IMR-90 (cell line): ENCODE measurements around the gene IFT43. TPM values are rescaled to one million over a fixed set of nuclear protein-coding genes. Genes with fewer than 3 reads are reported as not detected.

ENCODE experiments used
- ATAC-seq: fragments of 200-7000 bp; cut with Tn5 transposase; 2 replicates; pipeline ENCODE4 v1.9.1; 2020; ENCODE audit warnings: low read depth, mild to moderate bottlenecking, moderate library complexity
- BruUV-seq: library from RNA; stranded (reverse); fragments of 400-500 nt; replicated peaks from 2 replicates; lab custom pipeline; 2021; lab: Mats Ljungman, UMichigan
- CTCF ChIA-PET: fragments of 300-600 bp; formaldehyde crosslinking; extraction: SDS; loops from one replicate; lab custom pipeline; 2021; ENCODE audit warnings: antibody characterized with exemption; lab: Yijun Ruan, JAX
- POLR2A ChIA-PET: fragments of 300-600 bp; sonication (Branson Sonifier 250); formaldehyde crosslinking; loops from one replicate; lab custom pipeline; 2022; ENCODE audit warnings: antibody characterized with exemption; ENCODE audit not compliant: unreplicated experiment; lab: Charles Lee
- DNase-seq: peaks from one replicate; pipeline ENCODE4 v3.0.0; 2013
- H2AFZ ChIP-seq: replicated peaks from 2 replicates; pipeline ENCODE3; 2013; ENCODE audit warnings: low read length, mild to moderate bottlenecking; ENCODE audit not compliant: poor library complexity
- H2AK5ac ChIP-seq: 2 replicates; pipeline ENCODE4 v1.6.1; 2013; ENCODE audit warnings: low read depth, low read length, inconsistent platforms
- H2AK9ac ChIP-seq: replicated peaks from 2 replicates; pipeline ENCODE3; 2013; ENCODE audit warnings: mild to moderate bottlenecking, low read depth, low read length, moderate library complexity; ENCODE audit not compliant: poor library complexity
- H2BK120ac ChIP-seq: 2 replicates; pipeline ENCODE4 v1.6.1; 2013; ENCODE audit warnings: low read depth, low read length, inconsistent platforms
- H2BK15ac ChIP-seq: 3 replicates; pipeline ENCODE4 v1.6.1; 2013; ENCODE audit warnings: low read depth, low read length, inconsistent platforms
- H2BK20ac ChIP-seq: 2 replicates; pipeline ENCODE4 v1.6.1; 2013; ENCODE audit warnings: low read depth, mild to moderate bottlenecking, inconsistent platforms, low read length, moderate library complexity
- H2BK5ac ChIP-seq: 2 replicates; pipeline ENCODE4 v1.6.1; 2013; ENCODE audit warnings: mild to moderate bottlenecking, low read depth, low read length, inconsistent platforms; ENCODE audit not compliant: poor library complexity, severe bottlenecking
- H3K14ac ChIP-seq: replicated peaks from 2 replicates; pipeline ENCODE4 v1.6.1; 2013; ENCODE audit warnings: low read depth, low read length, inconsistent platforms
- H3K18ac ChIP-seq: 2 replicates; pipeline ENCODE4 v1.6.1; 2013; ENCODE audit warnings: low read depth, low read length, control low read depth
- H3K23ac ChIP-seq: 2 replicates; pipeline ENCODE4 v1.6.1; 2013; ENCODE audit warnings: low read depth, low read length, inconsistent platforms
- H3K27ac ChIP-seq: 2 replicates; pipeline ENCODE4 v1.5.1; 2013; ENCODE audit warnings: mild to moderate bottlenecking, control low read depth, low read length; ENCODE audit not compliant: insufficient read depth
- H3K27me3 ChIP-seq: 2 replicates; pipeline ENCODE4 v1.6.1; 2013; ENCODE audit warnings: low read length; ENCODE audit not compliant: control insufficient read depth, insufficient read depth
- H3K36me3 ChIP-seq: 2 replicates; pipeline ENCODE4 v1.6.1; 2013; ENCODE audit warnings: low read length, mixed read lengths; ENCODE audit not compliant: control insufficient read depth, insufficient read depth
- H3K4ac ChIP-seq: 2 replicates; pipeline ENCODE4 v1.6.1; 2013; ENCODE audit warnings: low read depth, low read length, inconsistent platforms
- H3K4me1 ChIP-seq: 2 replicates; pipeline ENCODE4 v1.6.1; 2013; ENCODE audit warnings: low read length, mixed read lengths; ENCODE audit not compliant: control insufficient read depth, insufficient read depth
- H3K4me2 ChIP-seq: 2 replicates; pipeline ENCODE4 v1.6.1; 2013; ENCODE audit warnings: low read depth, mild to moderate bottlenecking, control low read depth, low read length, moderate library complexity
- H3K4me3 ChIP-seq: 2 replicates; pipeline ENCODE4 v1.5.1; 2013; ENCODE audit warnings: low read depth, mild to moderate bottlenecking, control low read depth, low read length, moderate library complexity; ENCODE audit not compliant: insufficient read depth
- H3K56ac ChIP-seq: 2 replicates; pipeline ENCODE4 v1.6.1; 2013; ENCODE audit warnings: low read length, inconsistent platforms; ENCODE audit not compliant: insufficient read depth; ENCODE audit errors: extremely low read depth
- H3K79me1 ChIP-seq, 2 experiments: 2 replicates each; pipeline ENCODE4 v1.6.1; 2013; ENCODE audit warnings: low read length in 2 of 2, inconsistent platforms in 1 of 2, low read depth in 1 of 2
- H3K9ac ChIP-seq: 2 replicates; pipeline ENCODE4 v1.6.1; 2013; ENCODE audit warnings: low read depth, low read length, control low read depth
- H3K9me1 ChIP-seq: 2 replicates; pipeline ENCODE4 v1.6.1; 2013; ENCODE audit warnings: low read length, inconsistent platforms; ENCODE audit not compliant: insufficient read depth
- H3K9me3 ChIP-seq: 2 replicates; pipeline ENCODE4 v1.6.1; 2013; ENCODE audit warnings: low read length; ENCODE audit not compliant: control insufficient read depth, insufficient read depth
- H4K20me1 ChIP-seq: 2 replicates; pipeline ENCODE4 v1.6.1; 2013; ENCODE audit warnings: low read length, inconsistent platforms; ENCODE audit not compliant: insufficient read depth
- H4K5ac ChIP-seq: 2 replicates; pipeline ENCODE4 v1.6.1; 2013; ENCODE audit warnings: mild to moderate bottlenecking, low read depth, low read length, control low read depth
- H4K8ac ChIP-seq, 2 experiments: 2 replicates each; pipeline ENCODE4 v1.6.1; 2013; ENCODE audit warnings: low read depth in 2 of 2, low read length in 2 of 2, control low read depth in 1 of 2, inconsistent platforms in 1 of 2
- H4K91ac ChIP-seq: 2 replicates; pipeline ENCODE4 v1.6.1; 2013; ENCODE audit warnings: low read depth, low read length, inconsistent platforms; ENCODE audit not compliant: insufficient read depth
- BHLHE40 ChIP-seq: fragments of 150-350 bp; IDR thresholded peaks from 2 replicates; pipeline ENCODE4 v1.6.1; 2016; ENCODE audit warnings: mild to moderate bottlenecking, low read depth, low read length
- CHD1 ChIP-seq: IDR thresholded peaks from 2 replicates; pipeline ENCODE4 v1.6.1; 2012; ENCODE audit warnings: low read depth, low read length, improper control_type of control experiment
- CTCF ChIP-seq: conservative IDR thresholded peaks from 2 replicates; pipeline ENCODE4 v1.5.1; 2012; ENCODE audit warnings: mild to moderate bottlenecking, low read depth, low read length, improper control_type of control experiment
- MAZ ChIP-seq: IDR thresholded peaks from 2 replicates; pipeline ENCODE4 v1.6.1; 2012; ENCODE audit warnings: low read depth, mild to moderate bottlenecking, low read length, improper control_type of control experiment, moderate library complexity, borderline replicate concordance
- RAD21 ChIP-seq: IDR thresholded peaks from 2 replicates; pipeline ENCODE4 v1.6.1; 2012; ENCODE audit warnings: low read length, improper control_type of control experiment
- USF2 ChIP-seq: fragments of 150-350 bp; IDR thresholded peaks from 2 replicates; pipeline ENCODE4 v1.6.1; 2017; ENCODE audit warnings: mild to moderate bottlenecking, antibody characterized with exemption, low read length, low read depth
- WGBS, 2 experiments: methylation state at CpG; one replicate each; pipeline versions ENCODE4 v1.1.5 to v1.1.7; 2013; ENCODE audit warnings: missing lambda C conversion rate in 2 of 2; ENCODE audit not compliant: insufficient read length in 1 of 2; ENCODE audit errors: extremely low coverage in 2 of 2; 5-methylcytosine and 5-hydroxymethylcytosine counted together
- dilution Hi-C: fragments of 300-500 bp; cut with HindIII; formaldehyde crosslinking; loops from one replicate; pipeline ENCODE4 v1.14.3; 2018; ENCODE audit warnings: low sequenced_read_pairs; ENCODE audit not compliant: unreplicated experiment
- in situ Hi-C: fragments of 300-500 bp; cut with MboI; formaldehyde crosslinking; loops from 3 replicates; pipeline ENCODE4 v1.14.3; 2019; ENCODE audit warnings: low sequenced_read_pairs, inconsistent platforms, mixed read lengths
- intact Hi-C: fragments of 100-400 bp; cut with micrococcal nuclease; formaldehyde crosslinking; loops from 2 replicates; pipeline ENCODE4 v1.10.0; 2022
- polyA plus RNA-seq, 3 experiments: library from polyadenylated mRNA; depleted of rRNA; stranded (reverse); fragments of >200 nt; gene quantifications; 2 replicates each; pipeline ENCODE4 v1.2.3, GENCODE V29; 2012; ENCODE audit warnings: low replicate concordance in 1 of 3
- total RNA-seq: library from RNA; depleted of rRNA; stranded (reverse); fragments of >200 nt; gene quantifications from 2 replicates; pipeline ENCODE4 v1.2.3, GENCODE V29; 2012

Gene IFT43
- total and polyA plus RNA-seq, 2 of the 4 experiments (the other 2 are of a cell fraction) = 41.4 to 43.2 TPM

- H3K4me2 ChIP-seq = no peak overlapping the region
- H3K4ac ChIP-seq = no peak overlapping the region
- WGBS, 2 experiments = no CpG with 5 or more reads among the region's 6 CpGs
- H3K9ac ChIP-seq = no peak overlapping the region
- H2AFZ ChIP-seq = no peak overlapping the region
- no peak overlapping the region for H3K18ac ChIP-seq
- no peaks in the 10 kb centered on the region for H3K27me3 ChIP-seq
- H2BK15ac ChIP-seq = no peak overlapping the region
- peaks cover 5% of the 10 kb centered on the region; the same call in 1 of the 2 replicates for H3K36me3 ChIP-seq
- ATAC-seq (no peak), DNase-seq (no peak)
- no peak overlapping the region for H4K5ac ChIP-seq
- no peaks in the 10 kb centered on the region for H4K20me1 ChIP-seq
- H3K56ac ChIP-seq = no peak overlapping the region
- TF ChIP-seq CTCF = no peak
- TF ChIP-seq RAD21 = no peak
- TF ChIP-seq BHLHE40 = no peak
- no peak for TF ChIP-seq CHD1
- no peak for TF ChIP-seq USF2
- no peak for TF ChIP-seq MAZ
- no peak overlapping the region for H3K14ac ChIP-seq
- H3K4me1 ChIP-seq = no peaks in the 10 kb centered on the region
- H2BK120ac ChIP-seq = no peak overlapping the region
- no peak overlapping the region for H2AK9ac ChIP-seq
- POLR2A ChIA-PET = no interaction called here
- no peak overlapping the region for H2BK5ac ChIP-seq
- H3K9me1 ChIP-seq = no peaks in the 10 kb centered on the region
- no peaks in the 10 kb centered on the region for H3K9me3 ChIP-seq
- intact Hi-C loops (no loop called here), dilution Hi-C loops (no loop called here), in situ Hi-C loops (no loop called here)
- H2BK20ac ChIP-seq = no peak overlapping the region
- no peak overlapping the region for H4K8ac ChIP-seq
- CTCF ChIA-PET = interaction anchor here (0.6 to 1.6 kb wide), 2 partner anchors 8 to 187 kb away, joined by 3 to 4 read pairs; no protein-coding TSS in a partner anchor
- H3K4me3 ChIP-seq = no peak overlapping the region
- H4K91ac ChIP-seq = no peak overlapping the region
- H3K79me1 ChIP-seq = no peaks in the 10 kb centered on the region
- no peak overlapping the region for H2AK5ac ChIP-seq
- H3K27ac ChIP-seq = no peak overlapping the region
- no TSS peak for BruUV-seq
- no peak overlapping the region for H3K23ac ChIP-seq
These were observed 94.9 kb downstream of the IFT43 start for GRCh38 chr14:76080471-76080870.
